PFSK-1 (cell line): Measurements from ENCODE around the gene BRMS1L.

Experiments
- FOXP2 ChIP-seq: optimal IDR thresholded peaks from 2 replicates; pipeline ENCODE3; 2011; ENCODE audit warnings: borderline replicate concordance, control low read depth, inconsistent platforms; ENCODE audit not compliant: insufficient read depth; ENCODE audit errors: extremely low read length, extremely low read depth
- POLR2AphosphoS5 ChIP-seq: IDR thresholded peaks from 2 replicates; pipeline ENCODE4 v1.6.1; 2012; ENCODE audit warnings: low read depth, mild to moderate bottlenecking, control low read depth, low read length, moderate library complexity
- REST ChIP-seq, 2 experiments: IDR thresholded peaks; 2 replicates each; pipeline versions ENCODE4 v1.6.1 to v1.8.0; 2011 to 2012; ENCODE audit warnings: low read depth in 2 of 2, low read length in 2 of 2, control low read depth in 1 of 2, inconsistent platforms in 1 of 2, mild to moderate bottlenecking in 1 of 2, moderate library complexity in 1 of 2; ENCODE audit not compliant: insufficient read depth in 1 of 2
- SIN3A ChIP-seq: IDR thresholded peaks from 2 replicates; pipeline ENCODE4 v1.6.1; 2012; ENCODE audit warnings: mild to moderate bottlenecking, low read length, moderate library complexity, borderline replicate concordance; ENCODE audit not compliant: insufficient read depth
- TAF1 ChIP-seq: IDR thresholded peaks from 2 replicates; pipeline ENCODE4 v1.6.1; 2012; ENCODE audit warnings: low read length, control low read depth, borderline replicate concordance; ENCODE audit not compliant: insufficient read depth

BRMS1L gene

GRCh38 chr14:35844494-35844893 is 18.4 kb downstream of the BRMS1L start:
- no peak for TF ChIP-seq TAF1
- TF ChIP-seq SIN3A: no peak
- no peak for TF ChIP-seq POLR2AphosphoS5
- TF ChIP-seq REST (IDR thresholded peaks at IDR 0.05; ENCODE audit: insufficient read depth in 1 of 2, low read depth in 2 of 2, low read length in 2 of 2): no peak
- TF ChIP-seq FOXP2: no peak

- TF ChIP-seq TAF1 (no peak), POLR2AphosphoS5 (no peak), FOXP2 (no peak), REST (IDR thresholded peaks at IDR 0.05; ENCODE audit: insufficient read depth in 1 of 2, low read depth in 2 of 2, low read length in 2 of 2) (no peak), SIN3A (no peak)
Observed at GRCh38 chr14:35847636-35848035, 21.5 kb downstream of the BRMS1L start.

- no peak for TF ChIP-seq TAF1
- no peak for TF ChIP-seq SIN3A
- TF ChIP-seq POLR2AphosphoS5: no peak
- no peak for TF ChIP-seq REST (IDR thresholded peaks at IDR 0.05; ENCODE audit: insufficient read depth in 1 of 2, low read depth in 2 of 2, low read length in 2 of 2)
- no peak for TF ChIP-seq FOXP2
Observed at GRCh38 chr14:35849122-35849521, 23.0 kb downstream of the BRMS1L start.

- TF ChIP-seq REST (IDR thresholded peaks at IDR 0.05; ENCODE audit: insufficient read depth in 1 of 2, low read depth in 2 of 2, low read length in 2 of 2): no peak
- no peak for TF ChIP-seq SIN3A
- no peak for TF ChIP-seq TAF1
- TF ChIP-seq POLR2AphosphoS5: no peak
- no peak for TF ChIP-seq FOXP2
Observed at GRCh38 chr14:35851823-35852222, 25.7 kb downstream of the BRMS1L start.

GRCh38 chr14:35853225-35853624 is 27.1 kb downstream of the BRMS1L start:
- TF ChIP-seq FOXP2 (no peak), REST (IDR thresholded peaks at IDR 0.05; ENCODE audit: insufficient read depth in 1 of 2, low read depth in 2 of 2, low read length in 2 of 2) (no peak), POLR2AphosphoS5 (no peak), TAF1 (no peak), SIN3A (no peak)
